SH-SY5Y (cell line): ENCODE results near the gene BCOR.

Experiments used
- GATA2 ChIP-seq: IDR thresholded peaks from 2 replicates; pipeline ENCODE4 v1.6.1; 2011; ENCODE audit warnings: mild to moderate bottlenecking, low read depth, low read length
- GATA3 ChIP-seq: IDR thresholded peaks from 2 replicates; pipeline ENCODE4 v1.6.1; 2011; ENCODE audit warnings: low read depth, mild to moderate bottlenecking, low read length, moderate library complexity

BCOR gene

GRCh38 chrX:40130207-40130606 lies 32.4 kb upstream of the BCOR start:
- TF ChIP-seq GATA3 (no peak), GATA2 (no peak)

- TF ChIP-seq GATA3, result no peak
- no peak for TF ChIP-seq GATA2
These were observed 29.3 kb upstream of the BCOR start for GRCh38 chrX:40127052-40127451.

GRCh38 chrX:40122487-40122886 lies 24.7 kb upstream of the BCOR start:
- TF ChIP-seq GATA2, result no peak
- no peak for TF ChIP-seq GATA3

GRCh38 chrX:40121618-40122017 lies 23.9 kb upstream of the BCOR start:
- TF ChIP-seq GATA2 (no peak), GATA3 (no peak)

DNA sequence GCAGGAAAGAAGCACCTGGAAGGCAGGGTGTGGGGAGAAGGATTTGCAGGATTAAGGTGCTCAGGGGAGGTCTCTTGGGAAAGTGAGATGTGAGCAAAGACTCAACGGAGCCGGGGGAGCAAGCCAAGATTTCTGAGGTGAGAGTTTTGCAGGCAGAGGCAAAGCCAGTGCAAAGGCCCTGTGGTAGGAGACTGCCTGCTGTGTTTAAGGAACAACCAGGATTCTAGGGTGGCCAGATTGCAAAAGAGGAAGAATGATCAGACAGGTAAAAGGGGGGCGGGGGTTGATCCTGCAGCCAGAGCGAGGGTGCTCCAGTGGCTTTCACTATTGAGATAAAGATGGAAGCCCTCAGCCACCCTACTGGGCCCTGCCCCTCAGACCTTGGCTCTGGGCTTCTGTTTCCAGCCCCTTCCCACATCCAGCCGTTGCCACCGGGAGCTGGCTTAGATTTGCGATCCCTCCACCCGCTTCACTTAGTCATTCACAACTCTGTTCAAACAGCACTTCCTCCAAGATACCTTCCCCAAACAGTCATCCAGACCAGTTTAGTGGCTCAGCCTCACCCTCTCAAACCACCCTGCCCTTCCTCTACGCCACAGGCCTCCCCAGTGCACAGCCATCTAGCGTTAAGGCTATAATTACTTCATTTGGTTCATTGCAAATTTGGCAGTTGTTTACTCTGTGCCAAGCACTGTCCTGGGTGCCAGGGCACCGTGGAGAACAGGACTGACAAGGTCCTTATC lies 23.3 kb upstream of the BCOR start:
- no peak for TF ChIP-seq GATA3
- TF ChIP-seq GATA2, result no peak

- TF ChIP-seq GATA3 (no peak), GATA2 (no peak)
These were observed 20.0 kb upstream of the BCOR start for GRCh38 chrX:40117715-40118285.

DNA sequence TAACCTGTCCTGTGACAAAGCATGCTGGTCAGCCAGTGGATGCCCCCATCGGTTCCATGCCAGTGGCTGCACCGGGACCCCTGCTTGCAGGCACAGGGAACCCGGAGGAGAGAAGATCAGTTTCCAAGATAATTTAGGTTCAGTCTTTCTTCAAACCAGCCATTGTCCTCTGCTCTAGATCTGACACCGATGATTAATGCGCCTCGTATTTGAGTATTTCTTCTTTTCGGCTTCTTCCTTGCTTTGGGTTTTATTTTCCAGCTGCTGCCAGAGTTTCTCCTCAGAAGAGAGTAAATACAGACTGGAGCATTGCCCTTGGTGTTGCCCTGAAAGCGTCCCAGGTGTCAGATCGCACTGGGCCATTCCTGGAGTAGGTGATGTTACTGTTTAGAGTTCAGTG lies 19.2 kb upstream of the BCOR start:
- TF ChIP-seq GATA3, result no peak
- TF ChIP-seq GATA2, result no peak

- TF ChIP-seq GATA3, result no peak
- no peak for TF ChIP-seq GATA2
These were observed 15.2 kb upstream of the BCOR start for GRCh38 chrX:40112996-40113395.

DNA sequence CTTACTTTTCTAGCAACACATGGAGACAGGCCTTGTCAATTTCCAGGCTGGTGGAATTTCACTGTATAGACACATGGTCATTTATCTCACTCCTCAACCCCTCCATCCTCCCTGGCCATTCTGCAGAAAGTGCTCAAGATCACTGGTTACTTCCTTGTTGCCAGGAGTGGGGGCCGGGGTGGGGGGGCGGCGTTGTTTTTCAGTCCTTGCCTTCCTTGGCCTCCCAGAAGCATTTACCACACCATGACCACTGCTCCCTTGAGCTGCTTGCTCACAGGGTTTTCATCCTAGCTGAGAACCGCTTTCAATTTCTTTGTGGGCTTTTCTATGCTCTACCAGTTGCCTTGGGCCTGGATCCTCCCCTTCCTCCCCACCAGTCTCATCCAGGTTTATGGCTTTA lies 14.1 kb upstream of the BCOR start:
- TF ChIP-seq GATA3, result no peak
- no peak for TF ChIP-seq GATA2

- TF ChIP-seq GATA2, result no peak
- TF ChIP-seq GATA3, result no peak
These were observed 11.7 kb upstream of the BCOR start for GRCh38 chrX:40109288-40110008.

GRCh38 chrX:40108959-40109287 lies 11.2 kb upstream of the BCOR start:
- TF ChIP-seq GATA3 (no peak), GATA2 (no peak)

- TF ChIP-seq GATA3 (no peak), GATA2 (no peak)
These were observed 10.6 kb upstream of the BCOR start for GRCh38 chrX:40108162-40108958.

- TF ChIP-seq GATA3, result no peak
- no peak for TF ChIP-seq GATA2
These were observed 9.8 kb upstream of the BCOR start for GRCh38 chrX:40107291-40108161.
